GM04504 (cell line): ENCODE data around the gene B4GALNT2.
"Not testable (repeated sequence)": the region's sequence is repeated elsewhere in the genome, so short reads cannot be mapped to it uniquely, and the experiment has no call there.

Source experiments
- DNase-seq: peaks from one replicate; pipeline ENCODE4 v3.0.0-alpha.2; 2012; ENCODE audit warnings: low read depth

Gene B4GALNT2

GRCh38 chr17:49132699-49133364, at the start of gene B4GALNT2:
B4GALNT2 (plus strand) TSS chr17:49132769; CDS start chr17:49132793, 24 bp downstream.
- no peak for DNase-seq

GRCh38 chr17:49085046-49085445, 47.5 kb upstream of the B4GALNT2 start:
- not testable (repeated sequence) for DNase-seq

GRCh38 chr17:49085565-49086315, 46.8 kb upstream of the B4GALNT2 start:
- DNase-seq: no peak

- no peak for DNase-seq
These were observed 46.3 kb upstream of the B4GALNT2 start for GRCh38 chr17:49086316-49086605.

- DNase-seq: no peak
These were observed 45.9 kb upstream of the B4GALNT2 start for GRCh38 chr17:49086649-49087048.

- DNase-seq: no peak
These were observed 43.5 kb upstream of the B4GALNT2 start for GRCh38 chr17:49089094-49089493.

- no peak for DNase-seq
These were observed 41.5 kb upstream of the B4GALNT2 start for GRCh38 chr17:49090878-49091594.

- DNase-seq: no peak
These were observed 39.4 kb upstream of the B4GALNT2 start for GRCh38 chr17:49093131-49093530.

- no peak for DNase-seq
These were observed 32.0 kb upstream of the B4GALNT2 start for GRCh38 chr17:49100601-49101000.

GRCh38 chr17:49101054-49101534, 31.5 kb upstream of the B4GALNT2 start:
- DNase-seq: no peak

- not testable (repeated sequence) for DNase-seq
These were observed 29.2 kb upstream of the B4GALNT2 start for GRCh38 chr17:49103360-49103759.

- no peak for DNase-seq
These were observed 28.0 kb upstream of the B4GALNT2 start for GRCh38 chr17:49104511-49105074.

GRCh38 chr17:49106321-49107210, 26.0 kb upstream of the B4GALNT2 start:
- DNase-seq: no peak

- DNase-seq: no peak
These were observed 25.4 kb upstream of the B4GALNT2 start for GRCh38 chr17:49107211-49107557.

GRCh38 chr17:49108318-49108717, 24.3 kb upstream of the B4GALNT2 start:
- DNase-seq: peak; percentile 16

GRCh38 chr17:49110509-49110908, 22.1 kb upstream of the B4GALNT2 start:
- DNase-seq: no peak

GRCh38 chr17:49111934-49112333, 20.6 kb upstream of the B4GALNT2 start:
- no peak for DNase-seq

GRCh38 chr17:49112936-49113335, 19.6 kb upstream of the B4GALNT2 start:
- no peak for DNase-seq

GRCh38 chr17:49114703-49115102, 17.9 kb upstream of the B4GALNT2 start:
- DNase-seq: no peak

- DNase-seq: no peak
These were observed 14.9 kb upstream of the B4GALNT2 start for GRCh38 chr17:49117587-49118230.

GRCh38 chr17:49120166-49120565, 12.4 kb upstream of the B4GALNT2 start:
- no peak for DNase-seq
